ENCODE measurements around the gene THADA. TPM values are rescaled to one million over a fixed set of nuclear protein-coding genes. Genes with fewer than 3 reads are reported as not detected.

THADA gene
- total RNA-seq, 1 experiment from 2014 or later: 35.7 TPM

- Histone ChIP-seq H3K27ac (no peak overlapping the region), H3K9me3 (replicated peaks) (no peaks in the 10 kb centered on the region), H3K36me3 (no peaks in the 10 kb centered on the region; the same call in 1 of the 2 replicates), H3K4me1 (peaks cover 12% of the 10 kb centered on the region), H3K4me3 (no peak overlapping the region), H3K27me3 (no peaks in the 10 kb centered on the region)
- DNase-seq: peak in 1 of 2 experiments; percentile 35
These were observed 132.8 kb downstream of the THADA start for GRCh38 chr2:43462866-43463641.

GRCh38 chr2:43461453-43462073 is 134.3 kb downstream of the THADA start:
- no peak overlapping the region for H3K4me3 ChIP-seq
- H3K4me1 ChIP-seq: peaks cover 12% of the 10 kb centered on the region

GRCh38 chr2:43460611-43461365 is 135.1 kb downstream of the THADA start:
- Histone ChIP-seq H3K27me3 (no peaks in the 10 kb centered on the region), H3K9me3 (replicated peaks) (no peaks in the 10 kb centered on the region), H3K4me3 (no peak overlapping the region), H3K4me1 (peaks cover 12% of the 10 kb centered on the region), H3K27ac (no peak overlapping the region), H3K36me3 (no peaks in the 10 kb centered on the region)
- no peak for DNase-seq

More at GRCh38 chr2:43461453-43462073, 134.3 kb downstream of the THADA start:
- H3K36me3 ChIP-seq: no peaks in the 10 kb centered on the region; the same call in 1 of the 2 replicates
- no peak for DNase-seq
- no peaks in the 10 kb centered on the region for H3K9me3 ChIP-seq (replicated peaks)
- H3K27ac ChIP-seq: no peak overlapping the region
- H3K27me3 ChIP-seq: no peaks in the 10 kb centered on the region

- Histone ChIP-seq H3K4me3 (no peak overlapping the region), H3K27me3 (no peaks in the 10 kb centered on the region), H3K9me3 (replicated peaks) (no peaks in the 10 kb centered on the region), H3K4me1 (peaks cover 12% of the 10 kb centered on the region), H3K27ac (no peak overlapping the region), H3K36me3 (no peaks in the 10 kb centered on the region)
- no peak for DNase-seq
These were observed 135.7 kb downstream of the THADA start for GRCh38 chr2:43460174-43460546.

- H3K27me3 ChIP-seq: no peaks in the 10 kb centered on the region
- no peaks in the 10 kb centered on the region for H3K36me3 ChIP-seq
- no peak overlapping the region for H3K4me3 ChIP-seq
- no peaks in the 10 kb centered on the region for H3K9me3 ChIP-seq (replicated peaks)
- H3K27ac ChIP-seq: no peak overlapping the region
- no peak for DNase-seq
- peaks cover 12% of the 10 kb centered on the region for H3K4me1 ChIP-seq
These were observed 136.2 kb downstream of the THADA start for GRCh38 chr2:43459446-43460173.

- Histone ChIP-seq H3K4me1 (peaks cover 9% of the 10 kb centered on the region), H3K9me3 (replicated peaks) (no peaks in the 10 kb centered on the region), H3K4me3 (no peak overlapping the region), H3K36me3 (no peaks in the 10 kb centered on the region), H3K27me3 (no peaks in the 10 kb centered on the region), H3K27ac (no peak overlapping the region)
- no peak for DNase-seq
These were observed 137.7 kb downstream of the THADA start for GRCh38 chr2:43458014-43458628.

- Histone ChIP-seq H3K9me3 (replicated peaks) (no peaks in the 10 kb centered on the region; the same call in 1 of the 2 replicates), H3K36me3 (no peaks in the 10 kb centered on the region), H3K27ac (no peak overlapping the region), H3K4me3 (no peak overlapping the region), H3K27me3 (no peaks in the 10 kb centered on the region), H3K4me1 (no peaks in the 10 kb centered on the region)
- no peak for DNase-seq
These were observed 139.9 kb downstream of the THADA start for GRCh38 chr2:43455731-43456642.

- H3K9me3 ChIP-seq (replicated peaks): peaks cover 6% of the 10 kb centered on the region
- DNase-seq: no peak
- no peak overlapping the region for H3K27ac ChIP-seq
- H3K36me3 ChIP-seq: no peaks in the 10 kb centered on the region
- no peak overlapping the region for H3K4me3 ChIP-seq
- H3K27me3 ChIP-seq: no peaks in the 10 kb centered on the region
- no peaks in the 10 kb centered on the region; the same call in 1 of the 2 replicates for H3K4me1 ChIP-seq
These were observed 140.5 kb downstream of the THADA start for GRCh38 chr2:43455296-43455695.

GRCh38 chr2:43454791-43455190 is 141.0 kb downstream of the THADA start:
- Histone ChIP-seq H3K27ac (no peak overlapping the region), H3K27me3 (no peaks in the 10 kb centered on the region), H3K9me3 (replicated peaks) (peaks cover 6% of the 10 kb centered on the region), H3K4me3 (no peak overlapping the region), H3K36me3 (no peaks in the 10 kb centered on the region; the same call in 1 of the 2 replicates), H3K4me1 (no peaks in the 10 kb centered on the region; the same call in 1 of the 2 replicates)
- no peak for DNase-seq

GRCh38 chr2:43453179-43454170 is 142.4 kb downstream of the THADA start:
- Histone ChIP-seq H3K36me3 (no peaks in the 10 kb centered on the region; the same call in 1 of the 2 replicates), H3K9me3 (replicated peaks) (peaks cover 6% of the 10 kb centered on the region), H3K27me3 (no peaks in the 10 kb centered on the region), H3K4me3 (no peak overlapping the region), H3K27ac (no peak overlapping the region), H3K4me1 (no peaks in the 10 kb centered on the region; the same call in 1 of the 2 replicates)
- no peak for DNase-seq

- Histone ChIP-seq H3K27me3 (no peaks in the 10 kb centered on the region), H3K9me3 (replicated peaks) (peaks cover 6% of the 10 kb centered on the region), H3K27ac (no peak overlapping the region), H3K4me3 (no peak overlapping the region), H3K4me1 (no peaks in the 10 kb centered on the region; the same call in 1 of the 2 replicates), H3K36me3 (no peaks in the 10 kb centered on the region; the same call in 1 of the 2 replicates)
- no peak for DNase-seq
These were observed 143.5 kb downstream of the THADA start for GRCh38 chr2:43452318-43452731.

- no peak overlapping the region for H3K4me3 ChIP-seq
- no peaks in the 10 kb centered on the region for H3K27me3 ChIP-seq
- no peaks in the 10 kb centered on the region; the same call in 1 of the 2 replicates for H3K4me1 ChIP-seq
- no peak for DNase-seq
- peaks cover 6% of the 10 kb centered on the region for H3K9me3 ChIP-seq (replicated peaks)
- H3K27ac ChIP-seq: no peak overlapping the region
- peaks cover 4% of the 10 kb centered on the region for H3K36me3 ChIP-seq
These were observed 145.2 kb downstream of the THADA start for GRCh38 chr2:43450617-43451016.

All from SJCRH30 (cell line).